GM20000 (cell line): ENCODE measurements around the gene FAM193A.

Experiments
- DNase-seq: peaks from one replicate; pipeline ENCODE4 v3.0.0; 2012; ENCODE audit warnings: low spot score
- CTCF ChIP-seq: IDR thresholded peaks from 2 replicates; pipeline ENCODE4 v1.5.1; 2012; ENCODE audit warnings: mild to moderate bottlenecking, control low read depth; ENCODE audit errors: extremely low read depth, missing control alignments

FAM193A gene

GRCh38 chr4:2619459-2619858 is 83.0 kb downstream of the FAM193A start:
- DNase-seq, result no peak
- TF ChIP-seq CTCF, result no peak

- TF ChIP-seq CTCF, result no peak
- no peak for DNase-seq
These were observed 85.0 kb downstream of the FAM193A start for GRCh38 chr4:2621419-2621818.

- no peak for TF ChIP-seq CTCF
- DNase-seq, result no peak
These were observed 87.0 kb downstream of the FAM193A start for GRCh38 chr4:2623442-2623841.

GRCh38 chr4:2624782-2625530 is 88.5 kb downstream of the FAM193A start:
- no peak for TF ChIP-seq CTCF
- DNase-seq, result no peak

- TF ChIP-seq CTCF, result no peak
These were observed 89.8 kb downstream of the FAM193A start for GRCh38 chr4:2626231-2626630.

GRCh38 chr4:2630556-2631273 is 94.3 kb downstream of the FAM193A start:
- TF ChIP-seq CTCF, result no peak
- no peak for DNase-seq

More at GRCh38 chr4:2626231-2626630, 89.8 kb downstream of the FAM193A start:
- DNase-seq, result no peak

- TF ChIP-seq CTCF, result no peak
- no peak for DNase-seq
These were observed 97.6 kb downstream of the FAM193A start for GRCh38 chr4:2634014-2634413.
